Suprapubic skin (tissue), 4 donors: ENCODE measurements around the gene CXorf58.

ENCODE experiments used
- EP300 ChIP-seq: sonication (generic); formaldehyde crosslinking; IDR thresholded peaks from one replicate; pipeline ENCODE4 v1.6.1; 2017; ENCODE audit warnings: antibody characterized with exemption
- POLR2A ChIP-seq, 2 donors: fragments of 450-650 bp; IDR thresholded peaks; one replicate each; pipeline ENCODE4 v1.6.1; 2017; ENCODE audit warnings: antibody characterized with exemption in 2 of 2, mild to moderate bottlenecking in 2 of 2, moderate library complexity in 2 of 2
- POLR2AphosphoS5 ChIP-seq, 3 donors: sonication (generic); formaldehyde crosslinking; IDR thresholded peaks; one replicate each; pipeline ENCODE4 v1.6.1; 2017; ENCODE audit warnings: antibody characterized with exemption in 3 of 3
- TF ChIP-seq, protein P1 (sequence below), 2 donors: fragments of 200-600 bp in 1 of 2; fragments of 450-650 bp in 1 of 2; sonication (generic) in 1 of 2; IDR thresholded peaks; one replicate each; pipeline ENCODE4 v1.5.1; 2016 to 2019; ENCODE audit warnings: antibody characterized with exemption in 2 of 2, mild to moderate bottlenecking in 1 of 2, moderate library complexity in 1 of 2

DNA sequence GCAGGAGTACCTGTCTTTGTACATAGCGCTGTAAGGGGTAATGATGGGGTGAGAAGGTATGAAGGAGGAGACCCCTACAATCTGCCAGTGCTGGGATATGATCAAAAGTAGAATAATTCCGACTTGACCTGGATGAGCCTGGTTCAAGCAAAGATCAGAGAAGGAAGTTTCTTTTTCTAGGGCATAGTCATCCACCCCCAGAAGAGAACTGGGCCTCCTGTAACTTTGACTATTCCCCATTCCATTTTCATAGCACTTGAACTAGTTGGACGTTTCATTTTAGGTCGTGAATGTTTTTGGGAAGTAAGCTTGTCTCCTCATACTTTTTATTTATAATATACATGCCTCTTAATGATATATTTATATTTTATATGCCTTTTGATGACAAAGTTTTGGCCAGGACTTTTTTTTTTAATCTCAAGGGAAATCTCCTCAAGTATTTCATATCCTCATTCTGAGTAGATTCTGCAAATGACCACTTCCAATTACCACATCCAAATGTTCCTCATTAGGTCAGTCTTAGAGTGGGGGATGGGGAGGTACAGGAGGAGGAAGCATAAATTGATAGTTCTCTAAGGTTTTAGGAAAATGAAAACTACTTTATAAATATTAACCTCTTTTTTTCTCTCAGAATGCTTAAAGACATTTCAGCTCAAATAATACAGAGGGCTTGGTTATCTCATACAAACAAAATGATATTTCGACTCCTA is 3.5 kb downstream of the CXorf58 start:
- TF ChIP-seq, protein P1, sequence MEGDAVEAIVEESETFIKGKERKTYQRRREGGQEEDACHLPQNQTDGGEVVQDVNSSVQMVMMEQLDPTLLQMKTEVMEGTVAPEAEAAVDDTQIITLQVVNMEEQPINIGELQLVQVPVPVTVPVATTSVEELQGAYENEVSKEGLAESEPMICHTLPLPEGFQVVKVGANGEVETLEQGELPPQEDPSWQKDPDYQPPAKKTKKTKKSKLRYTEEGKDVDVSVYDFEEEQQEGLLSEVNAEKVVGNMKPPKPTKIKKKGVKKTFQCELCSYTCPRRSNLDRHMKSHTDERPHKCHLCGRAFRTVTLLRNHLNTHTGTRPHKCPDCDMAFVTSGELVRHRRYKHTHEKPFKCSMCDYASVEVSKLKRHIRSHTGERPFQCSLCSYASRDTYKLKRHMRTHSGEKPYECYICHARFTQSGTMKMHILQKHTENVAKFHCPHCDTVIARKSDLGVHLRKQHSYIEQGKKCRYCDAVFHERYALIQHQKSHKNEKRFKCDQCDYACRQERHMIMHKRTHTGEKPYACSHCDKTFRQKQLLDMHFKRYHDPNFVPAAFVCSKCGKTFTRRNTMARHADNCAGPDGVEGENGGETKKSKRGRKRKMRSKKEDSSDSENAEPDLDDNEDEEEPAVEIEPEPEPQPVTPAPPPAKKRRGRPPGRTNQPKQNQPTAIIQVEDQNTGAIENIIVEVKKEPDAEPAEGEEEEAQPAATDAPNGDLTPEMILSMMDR (IDR thresholded peaks at IDR 0.05), result no peak
- no peak for TF ChIP-seq POLR2AphosphoS5 (IDR thresholded peaks at IDR 0.05)
- no peak for TF ChIP-seq POLR2A (IDR thresholded peaks at IDR 0.05)
- TF ChIP-seq EP300, result no peak
